Measurements from ENCODE around the gene CACFD1.

Gene CACFD1

DNA sequence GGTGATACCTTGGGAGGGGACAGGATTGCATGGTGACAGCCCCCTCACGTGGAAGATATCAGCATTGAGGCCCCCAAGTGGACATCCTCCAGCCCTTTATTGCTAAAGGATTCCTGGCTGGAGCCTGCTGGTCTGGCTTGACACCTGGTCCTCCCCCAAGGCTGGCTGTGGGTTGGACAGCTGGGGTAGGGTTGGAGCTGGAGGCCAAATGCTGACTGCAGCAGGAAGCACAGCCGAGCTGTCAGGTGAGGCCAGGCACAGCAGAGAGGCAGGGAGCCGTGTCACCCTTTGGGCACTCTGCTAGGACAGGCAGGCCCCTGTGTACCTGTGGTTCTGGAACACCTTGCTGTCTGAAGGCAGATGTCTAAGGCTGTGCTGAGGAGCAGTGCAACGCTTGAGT lies 2.2 kb downstream of the CACFD1 start:
- H3K27ac ChIP-seq: no peak overlapping the region
- H3K4me3 ChIP-seq: no peak overlapping the region

DNA sequence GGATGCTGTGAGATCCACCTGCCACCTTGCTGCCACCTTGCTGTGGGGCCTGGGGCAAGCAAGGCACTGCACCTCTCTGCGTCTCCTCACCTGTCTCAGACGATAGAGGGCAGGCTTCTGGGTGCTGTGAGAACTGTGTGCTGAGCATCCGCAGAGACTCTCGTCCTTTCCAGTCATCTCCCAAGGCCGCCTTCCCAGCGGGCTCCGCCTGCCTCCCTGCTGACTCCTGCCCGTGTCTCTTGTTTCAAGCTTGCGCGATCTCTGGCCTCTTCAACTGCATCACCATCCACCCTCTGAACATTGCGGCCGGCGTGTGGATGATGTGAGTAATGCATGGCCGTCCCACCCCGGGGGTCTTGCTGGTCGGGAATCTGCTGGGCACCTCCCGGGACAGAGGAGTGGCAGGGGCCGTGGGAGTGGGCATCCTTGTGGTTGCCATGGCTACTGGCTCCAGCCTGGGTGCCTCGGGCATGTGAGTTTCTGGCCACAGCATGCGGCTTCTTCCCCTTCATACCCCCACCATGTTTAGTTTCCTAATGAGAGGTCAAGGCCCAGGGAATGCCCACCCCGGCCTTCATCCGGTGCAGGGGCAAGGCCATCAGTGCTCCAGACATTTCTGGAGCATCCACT lies 3.6 kb downstream of the CACFD1 start:
- H3K4me3 ChIP-seq: no peak overlapping the region
- no peak overlapping the region for H3K27ac ChIP-seq

DNA sequence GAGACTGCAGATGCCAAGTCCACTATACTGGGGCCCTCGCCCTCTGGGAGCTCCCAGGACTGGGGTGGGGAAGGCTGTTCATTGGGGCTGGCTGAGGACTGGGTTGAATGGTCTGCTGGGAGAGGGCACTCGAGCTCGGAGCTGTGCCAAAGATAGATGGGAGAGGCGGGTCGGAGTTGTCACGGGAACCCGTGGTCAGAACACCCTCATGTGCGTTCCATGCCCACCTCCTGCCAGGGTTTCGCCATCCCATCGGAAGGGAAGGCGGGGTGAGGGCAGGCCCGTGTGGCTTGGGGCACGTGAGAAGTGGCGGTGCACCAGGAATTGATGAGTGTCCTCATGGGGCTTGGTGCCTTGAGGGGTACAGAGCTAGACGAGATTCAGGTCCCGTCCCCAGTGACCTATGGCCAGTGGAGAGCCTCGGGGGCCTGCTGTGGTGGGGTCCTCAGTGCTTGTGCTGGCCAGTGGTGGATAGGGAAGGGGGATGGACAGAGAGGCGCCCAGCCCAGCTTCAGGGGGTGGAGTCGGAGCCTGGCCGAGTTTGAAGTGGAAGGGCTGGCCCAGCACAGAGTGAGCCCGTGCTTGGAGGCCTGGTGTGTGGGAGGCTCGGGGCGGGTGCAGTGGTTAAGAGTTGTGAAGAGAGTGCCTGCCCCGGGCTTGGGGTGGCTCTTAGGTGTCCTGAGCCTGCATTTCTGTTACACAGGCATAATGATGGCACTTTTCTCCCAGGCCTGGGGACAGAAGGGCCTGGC lies 4.3 kb downstream of the CACFD1 start:
- H3K4me3 ChIP-seq: no peak overlapping the region
- no peak overlapping the region for H3K27ac ChIP-seq

DNA sequence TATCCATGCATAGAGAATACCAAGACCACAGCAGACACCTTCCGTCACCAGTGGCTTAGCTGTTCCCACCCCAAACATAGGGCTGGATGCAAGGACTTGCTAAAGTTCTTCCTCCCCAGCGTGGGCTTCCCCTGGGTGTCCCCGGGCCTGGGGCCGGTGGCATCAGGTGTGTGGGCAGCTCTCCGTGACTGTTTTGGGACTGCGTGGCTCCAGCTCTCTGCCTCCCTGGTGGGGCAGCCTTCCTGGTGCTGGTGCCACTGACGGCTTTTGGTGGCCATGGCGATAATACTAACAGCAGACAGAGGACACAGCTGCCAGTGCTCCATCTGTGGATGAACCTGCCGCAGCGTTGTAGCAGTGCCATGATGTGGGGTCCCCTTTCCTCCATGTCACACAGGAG lies 4.9 kb downstream of the CACFD1 start:
- H3K4me3 ChIP-seq: no peak overlapping the region
- H3K27ac ChIP-seq: no peak overlapping the region

DNA sequence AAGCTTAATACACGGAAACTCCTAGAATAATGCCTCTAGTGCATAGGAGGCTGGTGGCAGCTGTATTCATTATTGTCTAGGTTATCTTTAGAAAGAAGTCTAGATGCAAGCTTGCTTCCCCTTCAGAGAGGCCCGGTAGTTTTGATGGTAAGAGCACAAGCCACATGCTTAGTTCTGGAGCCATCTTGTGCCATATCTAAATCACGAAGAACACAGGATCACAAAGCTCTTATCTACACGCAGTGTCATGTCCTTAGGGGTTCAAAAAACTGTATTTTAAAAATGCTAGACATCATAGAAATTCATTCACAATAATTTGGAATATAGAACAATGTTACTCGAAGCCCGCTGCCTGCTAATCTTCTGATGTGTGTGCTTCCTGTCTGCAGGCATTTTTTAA lies 6.2 kb downstream of the CACFD1 start:
- H3K27ac ChIP-seq: no peak overlapping the region
- no peak overlapping the region for H3K4me3 ChIP-seq

DNA sequence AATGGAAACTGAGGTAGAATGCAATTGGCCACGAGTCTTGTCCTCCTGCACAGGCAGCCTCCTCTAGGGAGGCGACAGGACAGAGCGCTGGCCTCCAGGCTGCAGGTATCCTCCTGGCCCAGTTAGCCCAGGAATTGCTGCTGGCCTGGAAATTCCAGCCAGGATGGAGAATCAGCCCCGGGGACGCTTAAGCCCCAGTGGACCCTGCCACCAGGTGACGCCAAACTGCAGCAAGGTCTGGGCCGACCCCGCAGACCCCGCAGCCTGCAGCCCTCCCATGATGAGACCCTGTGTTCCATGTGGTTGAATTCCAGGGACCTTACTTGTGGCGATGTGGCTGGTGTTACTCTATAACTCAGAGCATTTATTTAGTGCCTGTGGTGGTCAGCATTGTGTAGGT lies 7.3 kb downstream of the CACFD1 start:
- Histone ChIP-seq H3K27ac (no peak overlapping the region), H3K4me3 (no peak overlapping the region)

DNA sequence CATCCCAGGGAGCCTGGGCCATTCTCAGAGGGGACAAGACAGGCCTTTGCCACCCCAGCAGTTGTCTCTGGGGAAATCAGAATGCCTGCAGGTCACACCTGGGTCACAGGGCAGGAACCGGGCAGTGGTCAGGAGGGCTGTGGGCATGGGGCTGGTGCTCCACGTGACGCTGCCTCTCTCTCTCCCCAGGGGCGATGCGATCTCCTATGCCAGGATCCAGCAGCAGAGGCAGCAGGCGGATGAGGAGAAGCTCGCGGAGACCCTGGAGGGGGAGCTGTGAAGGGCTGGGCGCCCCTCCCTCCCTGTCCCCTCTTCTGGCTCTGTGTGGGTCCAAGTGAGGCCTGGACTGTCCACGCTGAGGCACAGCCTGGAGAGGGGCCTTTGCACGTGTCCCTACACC lies 8.6 kb downstream of the CACFD1 start:
- H3K4me3 ChIP-seq: no peak overlapping the region
- H3K27ac ChIP-seq: no peak overlapping the region

DNA sequence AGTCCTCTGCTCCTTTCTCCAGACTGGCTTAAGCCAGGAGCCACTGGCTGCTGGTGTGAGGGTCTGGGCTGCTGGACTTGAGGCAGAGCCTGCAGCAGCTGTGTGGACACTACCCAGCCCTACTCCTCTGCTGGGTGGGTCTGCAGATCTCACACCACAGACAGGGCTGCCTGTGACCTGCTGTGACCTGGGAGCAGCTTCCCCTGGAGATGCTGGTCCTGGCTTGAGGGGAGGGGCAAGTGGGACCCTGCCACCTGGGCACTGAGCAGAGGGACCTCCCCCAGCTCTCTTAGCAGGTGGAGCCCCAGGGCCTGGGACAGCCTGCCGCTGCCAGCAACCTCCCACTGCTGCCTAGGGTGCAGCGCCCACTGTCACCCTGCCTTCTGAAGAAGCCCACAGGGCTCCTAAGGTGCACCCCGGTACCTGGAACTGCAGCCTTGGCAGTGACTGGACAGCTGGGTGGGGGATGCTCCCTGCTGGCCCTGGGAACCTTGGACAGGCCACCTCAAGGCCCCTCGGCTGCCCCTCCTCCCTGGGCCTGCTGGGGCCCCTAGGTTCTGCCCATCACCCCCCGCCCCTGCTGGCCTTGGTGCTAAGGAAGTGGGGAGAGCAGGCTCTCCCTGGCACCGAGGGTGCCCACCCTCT lies 9.1 kb downstream of the CACFD1 start:
- H3K4me3 ChIP-seq: no peak overlapping the region
- no peak overlapping the region for H3K27ac ChIP-seq

DNA sequence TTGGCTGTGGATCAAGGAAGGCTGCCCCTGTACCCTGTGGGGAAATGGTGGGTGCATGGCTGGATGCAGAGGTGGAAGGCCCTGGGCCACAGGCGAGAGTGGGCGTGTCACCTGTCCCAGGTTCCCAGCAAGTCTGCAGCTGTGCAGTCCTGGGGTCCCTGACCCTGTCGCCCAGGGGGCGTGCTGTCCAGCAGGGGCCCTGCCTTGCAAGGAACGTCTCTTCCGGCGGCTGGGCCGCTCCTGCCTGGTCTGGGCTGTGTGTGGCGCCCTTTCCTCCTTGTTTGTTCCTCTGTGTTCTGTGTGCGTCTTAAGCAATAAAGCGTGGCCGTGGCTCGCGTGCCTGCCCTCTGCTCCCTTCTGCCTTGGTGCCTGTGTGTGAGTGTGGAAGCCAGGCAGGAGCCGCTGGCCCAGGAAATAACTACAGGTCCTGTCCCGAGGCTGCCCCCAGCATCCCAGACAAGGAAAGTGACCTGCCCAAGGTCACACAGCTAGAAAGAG lies 10.7 kb downstream of the CACFD1 start:
- H3K27ac ChIP-seq: no peak overlapping the region

DNA sequence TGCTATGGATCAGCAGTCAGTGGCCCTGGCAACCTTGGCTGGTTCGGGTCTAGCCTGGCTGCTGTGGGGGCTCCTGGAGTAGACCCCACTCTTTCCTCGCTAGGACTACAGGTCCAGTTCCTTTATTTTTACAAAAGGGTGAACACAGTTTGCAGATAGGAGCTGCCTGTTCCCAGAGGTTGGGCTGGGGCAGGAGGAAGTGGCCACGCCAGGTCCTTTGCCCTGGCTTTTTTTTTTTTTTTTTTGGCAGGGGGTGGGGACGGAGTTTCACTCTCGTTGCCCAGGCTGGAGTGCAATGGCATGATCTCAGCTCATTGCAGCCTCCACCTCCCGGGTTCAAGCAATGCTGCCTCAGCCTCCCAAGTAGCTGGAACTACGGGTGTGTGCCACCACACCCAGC lies 11.2 kb downstream of the CACFD1 start:
- Histone ChIP-seq H3K27ac (no peak overlapping the region), H3K4me3 (no peak overlapping the region)

More for the DNA sequence above, 10.7 kb downstream of the CACFD1 start:
- no peak overlapping the region for H3K4me3 ChIP-seq

DNA sequence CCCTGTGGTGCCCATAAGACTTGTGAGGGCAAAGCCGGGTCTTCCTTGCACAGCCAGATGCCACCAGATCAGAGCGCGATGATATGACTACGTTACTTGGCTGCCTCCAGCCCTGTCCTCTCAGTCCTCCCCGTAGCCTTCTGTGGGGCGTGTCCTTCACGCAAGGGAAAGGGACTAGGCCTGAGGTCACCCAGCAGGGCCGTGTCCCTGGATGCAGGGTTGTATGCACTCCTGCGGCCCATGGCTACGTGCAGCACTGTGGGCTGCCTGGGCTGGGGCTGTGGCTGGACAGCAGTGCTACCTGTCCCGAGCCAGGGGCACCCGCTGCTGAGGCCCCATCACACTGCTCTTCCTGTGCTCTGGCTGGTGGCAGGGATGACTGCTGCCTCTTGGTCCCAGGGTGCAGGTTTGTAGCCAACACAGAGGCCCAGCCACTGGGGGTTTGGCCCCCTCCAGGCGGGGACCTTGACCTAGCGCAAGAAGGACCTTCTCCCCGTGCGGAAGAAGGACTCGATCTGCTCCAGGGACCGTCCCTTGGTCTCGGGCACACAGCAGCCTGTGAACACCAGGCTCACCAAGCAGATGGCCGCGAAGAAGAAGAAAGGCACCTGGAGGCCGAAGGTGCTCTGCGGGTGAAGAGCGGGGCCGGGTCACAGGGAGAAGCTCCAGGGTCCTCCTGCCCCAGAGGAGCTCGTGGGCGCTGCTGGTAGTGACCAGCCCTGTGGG lies 11.9 kb downstream of the CACFD1 start:
- no peak overlapping the region for H3K4me3 ChIP-seq
- no peak overlapping the region for H3K27ac ChIP-seq

DNA sequence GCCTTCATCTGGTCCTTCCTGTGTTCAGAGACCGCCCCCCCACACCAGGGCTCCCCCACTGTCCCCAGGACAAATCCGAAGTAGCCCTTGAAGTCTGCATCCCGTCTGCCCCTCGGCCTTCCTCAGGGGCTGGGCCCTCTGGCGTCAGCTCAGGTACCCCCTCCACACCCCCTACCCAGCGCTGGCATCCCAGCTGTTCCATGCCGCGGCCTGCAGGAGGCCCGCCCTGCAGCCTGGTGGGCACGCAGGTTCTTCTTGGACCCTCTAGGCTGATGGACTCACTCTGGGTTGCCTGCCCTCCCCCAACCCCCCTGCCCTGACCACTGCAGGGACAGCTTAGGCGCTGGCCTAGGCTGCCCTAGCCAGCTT lies 12.5 kb downstream of the CACFD1 start:
- H3K27ac ChIP-seq: no peak overlapping the region
- no peak overlapping the region for H3K4me3 ChIP-seq

DNA sequence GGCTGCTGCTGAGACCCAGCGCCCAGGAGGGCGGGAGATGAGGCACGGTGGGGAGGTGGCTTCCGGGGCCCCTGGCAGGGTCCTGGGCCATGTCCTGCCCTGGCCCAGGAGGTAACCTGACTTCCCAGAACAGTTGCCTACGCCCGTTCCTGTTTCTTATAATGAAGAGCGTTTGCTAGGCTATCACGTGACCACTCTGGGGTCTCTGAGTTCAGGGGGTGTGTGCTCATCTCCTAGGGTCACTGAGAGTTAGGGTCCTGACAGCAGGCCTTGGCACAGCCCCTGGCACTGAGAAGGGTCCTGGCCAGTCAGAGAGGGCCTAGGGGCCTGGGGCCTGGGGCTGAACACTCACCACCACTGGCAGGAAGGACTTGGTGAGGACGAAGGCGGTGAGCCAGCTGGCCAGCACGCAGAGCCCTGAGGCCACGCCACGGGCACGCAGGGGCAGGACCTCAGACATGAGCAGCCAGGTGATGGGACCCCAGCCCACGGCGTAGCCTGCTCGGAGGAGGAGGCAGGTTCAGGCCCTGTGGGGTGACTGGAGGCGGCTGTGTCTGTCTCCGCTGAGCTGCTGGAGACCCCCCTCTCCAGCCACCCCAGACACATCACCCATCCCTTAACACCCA lies 13.1 kb downstream of the CACFD1 start:
- Histone ChIP-seq H3K27ac (peak overlapping the region in 1 of 21 experiments; percentile 21), H3K4me3 (no peak overlapping the region)

DNA sequence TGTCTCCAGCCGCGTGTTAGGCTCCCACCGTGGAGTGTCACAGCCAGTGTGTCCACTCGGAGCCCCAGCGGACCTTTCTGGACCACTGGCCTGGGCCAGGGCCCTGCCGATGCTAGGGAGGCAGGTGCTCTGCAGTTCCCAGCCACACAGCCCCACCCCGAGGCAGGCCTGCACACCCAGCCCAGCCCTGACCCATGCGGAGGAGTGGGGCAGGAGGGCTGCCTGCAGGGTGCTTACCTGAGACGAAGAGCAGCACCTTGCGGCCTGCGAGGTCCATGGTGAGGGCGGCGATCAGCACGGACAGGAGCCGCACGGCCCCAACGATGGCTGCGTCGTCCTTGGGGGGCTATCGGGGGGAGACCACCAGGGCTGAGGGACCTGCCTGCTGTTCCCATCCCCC lies 14.0 kb downstream of the CACFD1 start:
- Histone ChIP-seq H3K27ac (no peak overlapping the region), H3K4me3 (no peak overlapping the region)

DNA sequence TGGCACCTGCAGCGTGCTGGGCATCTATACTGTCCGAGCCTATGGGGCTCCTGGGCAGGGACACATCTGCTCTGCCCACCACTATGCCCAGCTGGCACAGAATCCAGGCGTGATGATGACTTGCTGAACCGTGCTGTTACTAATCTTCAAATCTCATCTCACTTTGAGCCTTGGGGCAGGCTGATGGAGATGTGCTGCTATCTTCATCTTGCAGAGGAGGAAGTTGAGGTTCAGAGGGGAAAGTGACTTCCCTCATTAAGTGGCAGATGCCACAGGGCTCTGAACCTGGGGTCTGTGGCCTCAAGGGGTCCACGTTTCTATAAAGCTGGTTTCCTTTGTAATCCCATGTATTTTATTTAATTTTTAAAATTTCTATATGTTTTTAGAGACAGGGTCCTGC lies 14.4 kb downstream of the CACFD1 start:
- no peak overlapping the region for H3K27ac ChIP-seq
- H3K4me3 ChIP-seq: no peak overlapping the region

DNA sequence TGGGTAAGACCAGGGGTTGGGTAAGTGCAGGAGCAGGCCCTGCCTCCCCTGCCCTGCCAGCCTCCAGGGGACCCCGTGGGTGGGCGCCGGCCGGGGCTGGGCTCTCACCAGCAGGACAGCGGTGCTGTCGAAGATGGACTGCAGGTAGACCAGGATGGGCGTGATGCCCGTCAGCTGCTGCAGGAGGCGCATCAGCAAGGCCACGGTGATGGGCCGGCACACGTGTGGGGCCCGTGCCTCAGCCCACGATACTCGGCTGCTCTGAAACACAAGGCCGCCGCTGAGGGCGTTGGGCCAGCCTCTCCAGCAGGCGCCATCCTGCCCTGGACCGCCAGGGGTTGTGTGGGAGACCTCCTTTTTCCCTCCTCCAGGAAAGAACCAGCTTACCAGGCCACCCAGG lies 15.1 kb downstream of the CACFD1 start:
- no peak overlapping the region for H3K4me3 ChIP-seq
- no peak overlapping the region for H3K27ac ChIP-seq

DNA sequence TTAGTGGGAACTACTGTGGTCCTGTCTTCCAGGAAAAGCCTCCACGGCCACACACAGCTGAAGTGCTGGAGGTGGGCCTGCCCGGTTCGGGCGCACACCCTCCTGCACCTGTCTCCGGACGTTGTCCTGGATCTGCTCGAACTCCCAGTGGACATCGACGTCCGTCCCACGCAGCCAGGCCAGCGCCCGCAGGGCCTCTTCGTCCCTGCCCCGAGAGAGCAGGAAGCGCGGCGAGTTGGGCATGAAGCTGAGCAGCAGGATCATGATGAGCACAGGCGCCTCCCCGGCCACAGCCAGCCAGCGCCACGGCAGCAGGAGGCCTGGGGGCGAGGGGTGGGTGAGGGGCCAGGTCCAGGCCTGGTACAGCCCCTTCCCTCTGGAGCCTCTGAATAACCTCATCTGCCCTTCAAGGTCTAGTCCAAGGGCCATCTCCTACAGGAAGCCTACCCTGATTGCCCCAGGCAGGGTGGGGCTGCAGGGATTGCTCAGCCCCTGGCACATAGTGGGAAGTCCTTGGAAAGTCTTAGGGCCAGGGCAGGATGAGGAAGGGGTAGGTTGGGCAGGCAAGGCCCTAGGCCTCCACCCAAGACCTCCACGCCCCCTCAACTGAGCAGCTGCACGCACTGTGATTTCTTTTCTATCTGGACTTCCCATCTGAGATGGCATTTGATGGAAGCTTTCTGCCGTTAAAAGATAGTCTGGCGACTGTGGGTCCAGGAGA lies 15.7 kb downstream of the CACFD1 start:
- Histone ChIP-seq H3K4me3 (no peak overlapping the region), H3K27ac (no peak overlapping the region)

DNA sequence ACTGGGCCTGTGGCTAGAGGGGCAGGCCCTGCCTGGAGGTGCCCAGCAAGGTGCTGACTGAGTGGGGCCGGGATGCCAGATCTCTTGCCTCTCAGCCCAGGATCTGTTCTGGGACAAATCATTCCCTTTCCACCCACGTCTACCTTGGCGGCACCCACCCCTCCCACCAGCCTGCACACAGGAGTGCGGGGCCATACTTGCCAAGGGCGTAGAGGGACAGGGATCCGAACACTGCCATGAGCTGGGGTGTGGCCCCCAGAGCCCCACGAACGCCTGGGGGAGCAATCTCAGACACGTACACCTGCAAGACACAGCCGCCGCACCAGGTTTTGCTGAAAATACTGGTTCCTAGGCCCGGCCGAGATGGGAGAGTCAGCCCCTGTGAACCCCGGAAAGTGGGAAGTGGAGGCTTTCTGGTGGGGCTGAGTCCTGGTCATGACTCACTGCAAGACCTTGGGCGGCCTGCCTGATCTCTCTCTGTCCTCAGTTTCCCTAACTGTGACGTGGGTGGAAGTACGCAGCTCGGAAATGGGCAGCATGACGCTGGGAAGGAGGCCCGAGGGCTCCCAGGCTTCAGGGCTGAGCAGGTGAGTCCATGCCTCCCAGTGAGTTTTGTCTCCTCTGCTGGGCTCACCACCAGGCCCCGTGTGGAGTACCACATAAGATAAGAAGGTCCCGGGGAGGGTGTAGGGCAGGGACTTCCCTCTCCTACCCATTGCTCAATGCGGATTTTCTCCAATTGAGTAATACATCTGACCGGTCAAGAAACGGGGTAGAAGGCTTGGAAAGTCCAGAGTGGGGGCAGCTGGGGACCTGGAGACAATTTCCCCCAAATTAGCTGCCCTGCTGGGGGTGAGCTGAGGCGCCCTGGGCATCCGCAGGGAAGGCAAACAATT lies 16.5 kb downstream of the CACFD1 start:
- Histone ChIP-seq H3K4me3 (no peak overlapping the region), H3K27ac (no peak overlapping the region)

Data from skin epidermis (tissue), 12 donors.